Activated naive CD4-positive, alpha-beta T cell (primary cell): ENCODE results near the gene IRX2.

ENCODE experiments used
- DNase-seq, 4 experiments: peaks; one replicate each; lab custom pipeline; 2025; lab: John Stamatoyannopoulos, UW

Gene IRX2

GRCh38 chr5:2751592-2752021 lies at the start of gene IRX2:
IRX2 (minus strand) TSS chr5:2751677; CDS start chr5:2751413, 264 bp downstream.
- DNase-seq, result no peak

GRCh38 chr5:2800035-2800434 lies 48.6 kb upstream of the IRX2 start:
- DNase-seq, result no peak

GRCh38 chr5:2797981-2798380 lies 46.5 kb upstream of the IRX2 start:
- DNase-seq, result no peak

GRCh38 chr5:2797160-2797559 lies 45.7 kb upstream of the IRX2 start:
- DNase-seq, result no peak

GRCh38 chr5:2783223-2783622 lies 31.7 kb upstream of the IRX2 start:
- DNase-seq, result no peak

DNA sequence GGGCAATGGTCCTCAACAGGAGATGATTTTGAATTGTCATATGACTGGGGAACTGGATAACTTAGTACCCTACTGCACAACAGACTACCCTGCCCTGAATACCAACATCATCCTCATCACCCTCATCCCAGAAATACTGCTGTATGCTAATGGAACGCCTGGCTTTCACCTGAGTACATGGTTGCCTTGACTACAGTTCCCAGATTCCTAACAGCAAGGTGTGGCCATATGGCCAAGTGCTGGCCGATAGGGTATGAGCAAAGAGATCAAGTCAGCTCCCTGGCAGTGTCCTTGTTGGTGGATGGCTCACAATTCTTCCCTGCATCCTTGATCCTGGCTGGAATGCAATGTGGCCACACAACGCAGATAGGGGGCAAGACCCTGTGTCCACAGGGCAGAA lies 31.2 kb upstream of the IRX2 start:
- DNase-seq, result no peak

GRCh38 chr5:2780421-2781171 lies 29.1 kb upstream of the IRX2 start:
- no peak for DNase-seq

DNA sequence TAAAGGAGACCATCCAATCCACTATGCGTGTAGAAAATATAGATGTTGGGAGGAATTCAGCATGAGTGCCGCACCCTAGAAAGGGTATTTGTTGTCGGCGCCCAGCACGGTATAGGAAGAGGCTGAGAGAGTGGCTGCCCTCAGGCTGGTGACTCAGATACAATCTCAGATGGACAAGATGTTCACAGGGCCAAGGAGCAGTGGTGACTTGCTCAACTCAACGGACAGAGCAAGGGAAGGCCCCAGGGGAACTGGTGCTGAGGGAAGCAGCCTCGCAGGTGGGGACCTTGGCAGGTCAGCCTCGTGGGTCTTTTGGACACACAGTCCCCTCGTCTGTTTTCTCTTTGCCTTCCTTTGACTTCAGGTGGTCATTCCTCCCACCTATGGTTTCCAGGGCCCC lies 28.0 kb upstream of the IRX2 start:
- no peak for DNase-seq

- DNase-seq, result no peak
These were observed 25.1 kb upstream of the IRX2 start for GRCh38 chr5:2776337-2777302.

DNA sequence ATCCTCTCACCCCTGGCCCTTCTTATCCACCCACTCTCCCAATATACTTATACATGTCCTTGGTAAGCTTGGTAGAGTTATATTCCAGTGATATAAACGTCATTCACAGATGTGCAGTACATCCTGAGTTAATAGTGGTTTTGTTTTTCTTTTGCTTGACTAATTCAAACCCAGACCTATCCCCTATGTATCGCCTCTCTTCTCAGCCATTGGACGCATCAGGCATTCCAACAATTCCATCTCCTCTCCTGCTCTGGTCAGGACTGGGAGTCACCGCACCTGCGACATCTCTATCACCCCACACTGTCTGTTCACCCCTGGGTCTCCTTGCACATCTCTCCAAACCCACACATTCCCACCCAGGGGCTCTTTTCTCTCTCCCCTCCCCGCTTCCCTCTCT lies 21.9 kb upstream of the IRX2 start:
- no peak for DNase-seq

GRCh38 chr5:2767089-2767488 lies 15.6 kb upstream of the IRX2 start:
- no peak for DNase-seq

DNA sequence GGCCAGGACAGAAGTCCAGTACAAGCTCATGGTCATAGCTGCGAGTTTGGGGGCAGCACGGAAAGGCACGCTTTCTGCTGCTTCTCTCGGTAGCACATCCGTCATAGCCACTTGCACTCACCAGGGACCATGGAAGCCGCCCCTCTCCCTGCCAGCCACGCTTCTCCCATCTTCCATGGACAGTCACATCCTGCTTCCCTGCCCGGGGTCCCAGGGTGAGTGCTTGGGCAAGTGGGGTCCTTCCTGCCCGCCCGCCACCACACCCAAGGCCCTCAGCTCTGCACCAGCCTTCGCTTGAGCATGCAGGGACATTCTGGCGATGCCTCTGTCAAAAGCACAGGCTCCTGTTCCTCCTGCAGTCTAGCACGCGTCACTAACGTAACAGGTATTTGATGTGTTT lies 13.1 kb upstream of the IRX2 start:
- DNase-seq, result no peak

DNA sequence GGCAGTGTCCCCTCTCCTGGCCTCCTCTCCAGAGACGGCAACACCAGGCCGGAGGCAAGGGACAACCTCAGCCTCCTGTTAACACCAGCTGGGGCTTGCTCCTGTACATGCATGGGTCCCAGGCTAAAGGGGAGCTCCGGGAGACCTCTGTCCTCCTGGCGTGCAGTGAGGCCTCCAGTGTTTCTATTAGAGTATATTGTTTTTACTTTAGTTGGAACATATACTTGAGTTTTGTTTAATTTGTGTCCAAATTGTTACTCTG lies 12.0 kb upstream of the IRX2 start:
- no peak for DNase-seq

DNA sequence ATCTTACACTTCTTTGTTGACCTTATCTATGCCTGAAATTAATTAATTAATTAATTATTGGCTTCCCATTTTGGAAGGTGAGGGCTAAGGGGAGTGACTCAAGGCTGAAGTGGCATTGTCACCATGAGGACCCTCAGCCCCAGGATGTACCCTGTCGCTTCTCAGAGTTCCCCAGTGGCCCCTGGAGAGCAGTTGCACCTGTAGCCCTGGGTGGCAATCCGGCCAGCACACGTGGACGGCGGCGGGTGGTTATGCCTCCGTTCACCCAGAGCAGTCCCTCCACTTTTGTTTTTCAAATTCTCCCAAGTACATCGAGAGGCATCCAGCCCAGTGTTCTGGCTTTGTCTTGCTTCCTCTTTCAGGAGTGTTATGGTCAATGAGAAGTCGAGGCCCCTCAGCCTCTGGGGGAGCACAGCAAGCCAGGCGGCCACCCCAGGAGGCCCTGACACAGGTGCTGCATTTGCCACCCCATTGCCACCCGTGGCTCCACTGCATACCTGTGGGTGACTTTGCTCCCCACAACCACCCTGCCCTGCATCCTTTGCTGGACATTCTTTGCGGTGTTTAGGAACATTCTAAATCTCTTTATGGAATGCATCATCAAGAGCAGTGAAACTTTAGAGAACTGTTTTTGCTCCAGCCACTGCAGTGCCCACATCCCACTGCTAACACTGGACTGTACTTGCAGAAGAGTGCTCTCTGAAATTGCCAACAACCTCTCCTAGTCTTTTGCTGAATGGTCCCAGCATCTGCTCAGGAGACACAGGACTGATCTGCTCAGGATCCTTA lies 11.5 kb upstream of the IRX2 start:
- DNase-seq, result no peak

- DNase-seq, result no peak
These were observed 10.5 kb upstream of the IRX2 start for GRCh38 chr5:2761921-2762488.

- no peak for DNase-seq
These were observed 8.4 kb upstream of the IRX2 start for GRCh38 chr5:2759696-2760461.

DNA sequence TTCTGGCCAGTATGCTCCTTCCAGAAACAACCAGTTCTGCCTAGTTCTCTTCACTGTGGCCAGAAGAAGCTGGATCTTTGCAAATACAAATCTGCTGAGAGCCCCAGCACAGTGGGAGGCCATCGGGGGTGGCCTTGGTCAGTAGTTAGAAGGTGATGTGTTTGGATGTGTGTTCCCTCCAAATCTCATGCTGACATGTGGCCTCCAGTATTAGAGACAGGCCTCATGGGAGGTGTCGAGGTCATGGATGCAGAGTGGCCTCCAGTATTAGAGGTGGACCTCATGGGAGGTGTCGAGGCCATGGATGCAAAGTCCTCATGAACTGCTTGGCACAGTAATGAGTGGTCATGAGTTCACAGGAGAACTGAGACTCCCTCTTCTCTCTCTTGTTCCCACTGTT lies 7.6 kb upstream of the IRX2 start:
- DNase-seq, result no peak

- DNase-seq, result no peak
These were observed 7.2 kb upstream of the IRX2 start for GRCh38 chr5:2758632-2759031.

- DNase-seq, result no peak
These were observed 6.3 kb upstream of the IRX2 start for GRCh38 chr5:2757563-2758351.
